ENCODE measurements around the gene VMP1.
"Not testable (repeated sequence)": the region's sequence is repeated elsewhere in the genome, so short reads cannot be mapped to it uniquely, and the experiment has no call there.

The VMP1 gene

DNA sequence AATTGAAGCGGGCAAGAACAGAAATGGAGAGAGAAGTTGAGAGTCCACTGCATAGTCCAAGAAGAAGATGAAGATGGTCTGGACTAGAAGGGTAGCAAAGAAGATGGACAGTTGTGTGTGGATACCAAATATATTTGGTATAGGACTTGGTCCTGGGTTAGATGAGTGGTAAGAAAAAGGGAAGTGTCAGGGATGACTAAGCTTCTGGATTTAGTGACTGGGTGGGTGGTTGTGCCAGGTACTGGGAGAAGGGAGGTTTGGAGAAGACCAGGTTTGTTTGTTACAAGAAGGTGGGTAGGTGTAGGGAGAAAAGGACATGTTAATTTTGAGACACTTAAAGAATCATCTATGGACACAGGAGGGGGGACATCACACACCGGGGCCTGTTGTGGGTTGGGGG is 5.4 kb downstream of the VMP1 start:
- no peak for DNase-seq

DNA sequence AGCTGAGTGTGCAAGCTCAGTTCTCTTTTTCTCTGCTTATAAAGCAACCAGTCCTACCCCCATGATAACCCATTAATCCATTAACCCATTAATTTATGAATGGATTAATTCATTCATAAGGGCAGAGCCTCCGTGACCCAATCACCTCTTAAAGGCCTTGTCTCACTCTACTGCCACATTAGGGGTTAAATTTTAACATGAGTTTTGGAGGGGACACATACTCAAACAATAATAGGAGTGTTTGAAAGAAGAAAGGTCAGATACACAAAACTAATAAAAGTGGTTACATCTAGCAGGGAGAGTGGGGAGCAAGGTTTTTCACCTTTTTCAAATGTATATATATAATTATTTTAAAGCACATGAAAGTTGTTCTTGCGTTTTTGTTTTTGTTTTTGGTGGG is 6.8 kb downstream of the VMP1 start:
- no peak for DNase-seq

DNA sequence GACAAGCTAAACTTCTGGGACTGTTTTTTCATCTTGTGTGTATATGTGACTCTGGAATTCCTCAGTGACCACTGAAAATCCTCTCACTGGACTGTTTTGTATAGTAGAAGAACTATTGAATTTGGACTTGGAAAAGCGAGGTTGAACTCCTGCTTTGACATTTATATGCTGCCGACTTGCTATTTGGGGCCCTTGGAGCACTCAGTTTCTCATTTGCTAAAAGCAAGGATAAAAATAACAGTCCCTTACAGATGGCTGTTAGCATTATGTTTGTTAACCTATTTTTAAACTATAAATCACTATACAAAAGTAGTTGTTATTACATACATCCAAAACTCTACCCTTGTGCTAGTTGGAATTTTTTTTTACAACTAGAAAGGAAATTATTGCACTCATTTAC is 9.0 kb downstream of the VMP1 start:
- DNase-seq: no peak

DNA sequence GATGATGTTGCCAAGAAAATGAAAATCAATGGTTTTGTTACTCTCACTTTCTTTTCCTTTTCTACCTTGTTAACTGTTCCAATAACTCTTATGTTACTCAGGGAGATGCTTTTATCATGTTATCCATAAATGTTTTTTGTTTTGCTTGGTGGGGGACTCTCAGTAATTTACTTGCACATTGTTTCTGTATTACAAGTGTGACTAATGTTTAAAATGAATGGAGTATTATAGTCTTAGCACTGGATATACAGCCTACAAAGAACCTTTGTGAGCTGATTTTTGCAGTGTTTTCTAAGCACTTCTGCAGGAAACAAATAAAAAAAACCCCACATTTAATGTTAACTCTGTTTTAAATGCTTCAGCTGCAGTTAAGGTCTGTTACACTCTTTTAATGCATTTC is 12.1 kb downstream of the VMP1 start:
- no peak for DNase-seq

DNA sequence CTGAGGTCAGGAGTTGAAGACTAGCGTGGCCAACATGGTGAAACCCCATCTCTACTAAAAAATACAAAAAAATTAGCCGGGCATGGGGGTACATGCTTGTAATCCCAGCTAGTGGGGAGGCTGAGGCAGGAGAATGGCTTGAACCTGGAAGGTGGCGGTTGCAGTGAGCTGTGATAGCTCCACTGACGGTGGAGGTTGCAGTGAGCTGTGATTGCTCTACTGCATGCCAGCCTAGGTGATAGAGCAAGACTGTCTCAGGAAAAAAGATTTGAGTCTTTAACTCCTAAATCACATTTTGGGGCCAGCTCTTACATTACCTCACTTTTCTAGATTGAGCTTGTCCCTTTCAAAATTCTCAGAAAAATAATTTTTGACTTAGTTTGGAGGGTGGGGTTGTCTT is 15.2 kb downstream of the VMP1 start:
- DNase-seq: no peak

DNA sequence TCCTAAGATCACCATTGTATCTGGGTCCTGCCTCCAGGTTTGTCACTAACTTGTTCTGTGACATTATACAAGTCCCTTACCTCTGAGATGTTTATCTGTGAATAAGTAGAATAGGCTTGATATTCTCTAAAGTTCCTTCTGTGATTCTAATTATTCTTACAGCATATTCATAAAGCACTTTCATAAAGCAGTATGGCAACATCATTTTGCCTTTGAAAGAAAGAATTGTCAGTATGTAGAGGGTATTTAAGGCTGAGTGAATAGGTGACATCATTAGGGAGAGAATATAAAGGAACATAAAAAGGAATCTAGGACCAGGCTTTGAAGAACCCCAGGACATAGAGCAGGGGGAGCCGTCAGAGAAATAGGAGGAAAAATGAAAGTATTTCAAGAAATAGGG is 15.6 kb downstream of the VMP1 start:
- DNase-seq: no peak

DNA sequence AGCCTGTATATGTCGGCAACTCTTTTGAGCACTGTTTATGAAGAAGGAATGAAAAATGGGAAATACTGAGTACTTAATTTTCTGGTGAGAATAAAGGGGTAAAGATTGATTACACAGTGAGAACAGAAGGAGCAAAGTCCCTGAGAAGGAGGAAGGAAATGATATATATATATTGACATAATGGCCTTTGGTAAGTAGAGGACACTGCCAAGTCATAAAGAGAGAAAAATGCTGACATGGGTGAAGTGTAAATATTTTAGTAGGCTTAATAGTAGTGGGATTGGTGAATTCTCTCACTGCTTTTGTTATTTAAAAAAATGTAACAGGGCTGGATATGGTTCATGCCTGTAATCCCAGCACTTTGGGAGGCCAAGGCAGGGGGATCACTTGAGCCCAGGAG is 16.2 kb downstream of the VMP1 start:
- DNase-seq: no peak

DNA sequence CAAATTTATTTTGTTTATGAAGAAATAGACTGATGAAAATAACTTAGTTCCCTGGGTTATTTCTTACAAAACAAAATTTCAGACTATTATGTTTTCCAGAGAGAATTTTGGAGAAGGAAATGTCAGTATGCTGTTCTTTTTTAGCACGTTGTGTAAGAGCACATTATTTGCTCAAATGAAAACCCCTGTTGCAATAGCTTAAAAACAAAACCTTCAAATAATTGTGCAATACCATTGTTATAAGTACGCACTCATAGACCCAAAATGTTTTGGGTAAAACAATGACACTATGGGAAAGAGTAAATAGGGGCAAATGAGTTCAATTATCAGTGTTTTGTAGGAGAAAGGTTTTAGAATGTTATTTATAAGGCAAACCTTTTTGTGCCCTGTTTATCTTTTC is 18.2 kb downstream of the VMP1 start:
- no peak for DNase-seq

DNA sequence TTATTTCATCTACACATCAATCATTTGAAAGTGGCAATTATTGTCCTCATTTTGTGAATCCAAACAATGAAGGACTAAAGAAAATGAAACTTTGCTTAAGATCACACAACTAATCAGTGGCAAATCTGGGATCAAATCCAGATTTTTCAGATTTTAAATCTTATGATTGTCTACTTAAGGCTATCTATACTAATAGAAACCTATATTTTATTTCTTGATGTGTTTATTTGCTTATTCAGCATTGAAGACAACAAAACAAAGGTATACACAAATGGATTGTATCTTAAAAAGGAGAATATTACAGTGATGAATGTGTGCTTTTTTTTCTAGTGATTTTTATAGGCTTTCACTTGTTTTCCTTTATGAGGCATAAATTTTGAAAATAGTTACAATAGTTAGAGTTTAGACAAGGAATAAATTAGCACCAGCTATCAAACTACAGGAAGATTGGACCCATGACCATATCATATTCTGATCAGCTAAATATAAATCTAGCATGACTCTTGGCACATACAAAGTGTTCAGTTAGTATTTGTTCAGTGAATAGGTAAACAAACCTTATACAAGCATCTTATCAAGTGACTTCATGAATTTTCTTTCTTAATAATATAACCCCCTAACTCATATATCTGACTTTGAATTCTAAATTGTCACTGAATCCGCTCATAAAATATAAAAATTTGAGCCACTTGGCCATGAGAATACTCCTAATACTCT is 20.5 kb downstream of the VMP1 start:
- no peak for DNase-seq

DNA sequence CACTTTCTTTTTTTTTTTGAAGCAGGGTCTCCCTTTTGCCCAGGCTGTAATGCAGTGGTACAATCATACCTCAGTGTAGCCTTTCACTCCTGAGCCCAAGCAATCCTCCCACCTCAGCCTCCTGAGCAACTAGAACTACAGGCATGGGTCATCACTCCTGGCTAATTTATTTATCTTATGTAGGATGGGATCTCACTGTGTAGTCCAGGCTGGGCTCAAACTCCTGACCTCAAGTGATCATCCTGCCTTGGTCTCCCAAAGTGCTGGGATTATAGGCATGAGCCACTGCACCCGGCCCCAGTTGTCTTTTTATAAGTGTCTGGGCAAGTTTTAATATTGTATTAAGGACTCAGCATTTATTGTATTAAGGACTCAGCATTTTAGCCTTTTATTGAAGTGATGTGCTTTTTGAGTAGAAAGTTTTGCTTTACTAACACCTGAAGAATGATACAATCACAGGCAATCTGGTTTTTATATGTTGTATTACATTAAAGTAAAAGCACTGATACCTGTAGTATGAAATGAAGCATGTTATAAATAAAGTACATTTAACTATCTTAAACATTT is 22.9 kb downstream of the VMP1 start:
- no peak for DNase-seq

DNA sequence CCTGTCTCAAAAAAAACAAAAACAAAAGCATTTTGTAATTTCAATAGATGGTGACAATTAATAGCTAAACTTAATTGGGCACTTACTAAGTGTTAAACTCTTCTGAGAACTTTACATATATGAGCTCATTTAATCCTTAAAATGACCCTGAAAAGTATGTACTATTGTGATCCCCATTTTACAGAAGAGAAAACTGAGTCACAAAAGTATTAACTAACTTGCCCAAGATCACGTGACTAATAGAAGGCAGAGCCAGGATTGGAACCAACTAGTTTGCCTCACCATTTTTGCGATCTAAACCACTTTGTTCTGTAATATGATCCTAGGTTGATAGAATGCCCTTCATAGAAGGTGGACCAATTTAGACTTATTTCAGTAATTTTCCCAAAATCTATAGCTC is 26.2 kb downstream of the VMP1 start:
- DNase-seq: no peak

DNA sequence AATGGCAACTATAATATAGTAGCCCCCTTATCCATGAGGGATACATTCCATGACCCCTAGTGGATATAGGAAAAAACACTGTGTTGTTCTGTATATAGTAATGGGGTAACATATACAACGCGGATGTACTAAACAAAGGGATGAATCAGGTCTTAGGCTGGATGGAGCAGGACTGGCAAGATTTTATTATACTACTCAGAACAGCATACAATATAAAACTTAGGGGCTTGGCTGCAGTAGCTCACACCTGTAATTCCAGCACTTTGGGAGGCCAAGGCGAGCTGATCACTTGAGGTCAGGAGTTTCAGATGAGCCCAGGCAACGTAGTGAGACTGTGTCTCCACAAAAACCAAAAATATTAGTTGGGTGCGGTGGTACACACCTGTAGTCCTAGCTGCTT is 26.8 kb downstream of the VMP1 start:
- no peak for DNase-seq

DNA sequence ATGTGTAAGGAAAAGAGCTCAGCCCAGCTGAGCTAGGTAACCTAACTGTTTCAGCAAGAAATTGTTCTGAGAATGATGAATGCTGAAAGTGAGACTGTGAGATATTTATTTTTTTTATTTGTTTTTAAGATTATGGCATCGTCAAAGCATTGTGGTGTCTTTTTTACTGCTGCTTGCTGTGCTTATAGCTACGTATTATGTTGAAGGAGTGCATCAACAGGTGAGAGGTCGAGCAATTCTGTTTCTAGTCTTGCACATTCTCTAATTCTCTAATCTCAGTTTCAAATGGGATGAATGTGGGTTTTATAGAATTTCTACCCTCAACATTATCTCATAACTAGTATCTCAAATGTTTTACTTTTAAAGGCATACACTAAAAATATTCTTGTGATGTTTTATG is 29.9 kb downstream of the VMP1 start:
- no peak for DNase-seq

DNA sequence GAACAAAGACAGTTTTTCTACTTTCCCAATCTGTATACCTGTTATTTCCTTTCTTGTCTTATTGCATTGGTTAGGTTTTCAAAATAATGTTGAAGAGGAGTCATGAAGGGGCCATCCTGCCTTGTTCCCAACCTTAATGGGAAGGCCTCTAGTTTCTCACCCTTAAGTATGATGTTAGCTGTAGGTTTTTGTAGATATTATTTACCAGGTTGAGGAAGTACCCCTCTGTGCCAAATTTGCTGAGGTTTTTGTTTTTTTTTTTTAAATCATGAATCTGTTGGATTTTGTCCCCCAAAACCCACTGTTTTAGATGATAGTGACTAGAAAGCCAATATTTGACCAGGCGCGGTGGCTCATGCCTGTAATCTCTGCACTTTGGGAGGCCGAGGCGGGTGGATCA is 36.4 kb downstream of the VMP1 start:
- DNase-seq: no peak

DNA sequence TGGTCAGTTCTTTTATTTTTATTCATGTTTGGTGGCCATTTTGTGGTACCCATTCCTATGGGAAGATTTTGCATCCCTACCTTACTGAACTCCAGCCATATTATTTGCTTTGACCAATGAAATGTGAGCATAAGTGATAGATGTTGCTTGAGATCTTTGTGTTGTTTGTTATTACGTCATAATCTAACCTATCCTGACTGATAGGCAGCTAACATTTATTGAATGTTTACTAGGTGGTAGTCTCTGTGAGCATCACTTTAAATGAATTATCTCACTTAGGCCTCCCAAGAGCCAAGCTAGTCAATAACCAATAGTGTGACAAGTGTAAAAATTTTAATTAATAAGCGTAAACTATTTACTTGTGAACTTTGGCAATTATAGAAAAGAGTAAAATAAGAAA is 37.6 kb downstream of the VMP1 start:
- DNase-seq: no peak

DNA sequence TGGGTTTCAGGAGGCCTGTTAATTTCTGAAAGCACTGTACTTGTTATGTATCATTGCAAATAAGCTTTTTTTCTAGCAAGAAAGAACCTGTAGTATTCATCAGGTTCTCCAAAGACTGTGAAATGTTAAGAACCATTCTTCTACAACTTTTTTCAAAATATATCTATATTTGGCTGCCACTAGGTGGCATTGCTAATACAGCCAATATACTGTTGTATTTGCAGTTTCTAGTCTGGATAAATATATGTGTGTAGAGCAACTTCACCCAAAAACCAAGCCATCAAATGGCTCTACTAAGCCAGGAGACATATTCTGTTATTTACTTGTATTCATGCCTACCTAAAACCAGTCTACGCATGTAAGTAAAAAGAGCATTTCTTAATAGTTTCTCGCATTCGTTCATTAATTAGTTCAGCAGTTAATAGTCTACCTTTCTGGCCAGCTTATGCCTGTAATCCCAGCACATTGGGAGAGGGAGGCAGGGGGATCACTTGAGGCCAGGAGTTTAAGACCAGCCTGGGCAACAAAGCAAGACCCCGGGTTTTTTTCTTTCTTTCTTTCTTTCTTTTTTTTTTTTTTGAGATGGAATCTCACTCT is 39.5 kb downstream of the VMP1 start:
- no peak for DNase-seq

DNA sequence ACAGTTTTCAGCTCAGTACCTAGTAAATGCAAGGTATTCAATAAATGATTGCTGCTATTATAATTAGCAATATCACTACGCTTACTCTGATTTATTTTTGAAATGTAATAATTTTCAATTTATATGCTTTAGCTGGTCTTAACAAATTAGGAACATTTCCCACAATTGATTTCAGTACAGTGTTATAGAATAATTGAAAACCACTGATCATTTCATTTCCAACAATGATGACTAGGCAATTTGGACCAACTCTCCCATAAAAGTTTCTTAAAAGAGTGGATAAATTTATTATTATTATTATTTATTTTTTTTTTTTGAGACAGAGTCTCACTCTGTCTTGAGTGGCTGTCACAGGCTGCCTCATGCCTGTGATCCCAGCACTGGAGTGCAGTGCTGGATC is 41.1 kb downstream of the VMP1 start:
- DNase-seq: no peak

DNA sequence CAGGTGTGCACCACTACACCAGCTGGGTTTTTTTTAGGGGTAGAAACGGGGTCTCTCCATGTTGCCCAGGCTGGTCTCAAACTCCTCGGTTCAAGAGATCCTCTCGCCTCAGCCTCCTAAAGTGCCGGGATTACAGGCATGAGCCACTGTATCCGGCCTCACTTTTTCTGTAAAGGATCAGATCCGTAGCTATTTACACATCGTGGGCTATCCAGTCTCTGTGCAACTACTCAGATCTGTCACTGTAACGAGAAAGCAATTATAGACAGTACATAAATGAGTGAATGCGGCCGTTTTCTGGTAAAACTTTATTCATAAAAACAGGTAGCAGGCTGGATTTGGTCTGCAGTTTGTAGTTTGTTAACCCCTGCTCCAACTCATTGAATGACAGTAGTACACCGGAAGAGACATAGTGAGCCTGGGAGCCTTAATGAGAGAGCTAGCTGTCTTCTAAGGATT is 44.5 kb downstream of the VMP1 start:
- DNase-seq: no peak

DNA sequence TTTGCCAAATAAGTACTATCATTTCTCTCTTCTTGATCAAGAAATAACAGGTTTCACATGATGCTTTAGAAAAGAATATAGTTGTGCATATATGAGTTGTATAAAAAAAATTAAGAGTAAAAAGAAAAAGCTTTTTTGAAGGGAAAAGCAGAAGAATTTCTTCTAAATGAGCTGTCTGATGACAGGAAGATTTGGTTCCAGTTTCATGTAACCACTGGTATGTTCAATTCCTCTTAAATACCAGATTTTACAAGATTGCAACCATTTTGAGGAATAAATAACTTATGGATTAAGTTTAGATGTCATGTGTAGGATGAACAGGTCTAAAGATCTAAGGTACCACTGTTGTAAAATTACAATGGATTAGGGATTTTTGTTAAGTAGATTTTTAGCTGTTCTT is 45.0 kb downstream of the VMP1 start:
- DNase-seq: no peak

DNA sequence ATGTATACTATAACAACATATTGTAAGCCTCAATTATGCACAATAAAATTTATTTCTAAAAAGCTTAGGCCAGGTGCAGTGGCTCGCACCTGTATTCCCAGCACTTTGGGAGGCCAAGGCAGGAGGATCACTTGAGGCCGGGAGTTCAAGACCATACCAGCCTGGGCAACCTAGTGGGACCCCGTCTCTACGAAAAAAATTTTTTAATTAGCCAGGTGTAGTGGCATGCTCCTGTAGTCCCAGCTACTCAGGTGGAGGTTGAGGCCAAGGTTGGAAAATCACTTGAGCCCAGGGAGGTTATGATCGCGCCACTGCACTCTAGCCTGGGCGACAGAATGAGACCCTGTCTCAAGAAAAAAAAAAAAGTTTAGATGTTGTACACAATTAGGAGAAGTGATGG is 45.5 kb downstream of the VMP1 start:
- DNase-seq: no peak

DNA sequence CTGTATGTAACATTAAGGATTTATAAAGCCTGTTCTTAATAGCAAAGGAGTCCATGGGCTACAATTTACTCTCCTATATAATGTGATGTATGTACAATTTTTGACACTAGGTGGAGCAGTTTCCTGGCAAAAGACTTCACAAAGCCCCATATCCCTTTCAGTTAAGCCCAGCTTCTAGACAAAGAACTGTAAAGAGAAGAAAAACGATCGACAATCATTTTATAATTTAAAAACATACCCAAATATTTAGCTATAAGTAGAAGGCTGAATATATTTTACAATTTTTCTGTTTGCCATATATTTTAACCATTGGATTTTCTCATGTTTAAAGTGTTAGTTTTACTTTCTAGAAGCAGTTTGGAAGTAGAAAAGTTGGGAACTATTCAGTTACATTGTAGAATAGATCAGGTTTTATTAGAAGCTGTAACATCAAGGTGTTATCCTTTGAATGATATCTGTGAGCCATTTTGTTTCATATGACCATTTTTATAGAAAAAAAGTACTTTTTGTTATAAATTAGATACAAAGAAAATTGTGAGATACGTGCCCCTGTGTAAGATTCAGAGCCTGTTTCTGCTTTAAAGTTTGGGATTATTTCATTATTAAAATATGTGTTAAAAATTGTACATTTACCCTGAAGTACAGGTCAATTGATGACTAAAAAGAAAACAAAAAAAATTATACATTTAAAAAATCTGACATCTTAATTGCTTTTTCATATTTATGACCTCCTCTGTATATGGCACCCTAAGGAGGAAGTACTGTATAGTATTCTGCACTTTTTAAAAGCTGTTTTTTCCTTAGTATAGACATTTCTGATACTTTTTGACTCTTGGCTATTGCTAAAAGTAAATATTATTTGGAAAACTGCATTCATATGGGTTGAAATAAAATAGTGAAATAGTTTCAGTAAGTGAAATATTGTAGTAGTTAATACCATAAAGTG is 46.3 kb downstream of the VMP1 start:
- peak; percentile 59 for DNase-seq

DNA sequence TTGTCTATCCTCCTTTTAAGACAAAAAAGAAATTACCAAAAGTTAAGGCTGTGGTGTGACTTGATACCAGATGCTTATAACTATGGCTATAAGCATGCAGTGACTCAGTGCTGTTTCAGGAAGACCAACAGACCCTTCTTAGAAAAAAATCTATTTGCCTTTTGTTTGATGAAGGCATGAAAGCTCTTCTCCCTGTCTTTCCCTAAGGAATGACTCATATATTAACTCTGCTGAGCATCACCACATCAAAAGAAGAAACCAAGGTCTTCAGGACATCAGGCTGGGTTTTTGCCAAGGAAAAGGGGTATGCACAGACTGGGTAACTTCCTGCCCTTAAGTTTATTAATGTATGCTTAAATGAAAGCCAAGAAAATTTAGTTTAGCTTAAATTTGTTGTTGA is 47.1 kb downstream of the VMP1 start:
- DNase-seq: no peak

DNA sequence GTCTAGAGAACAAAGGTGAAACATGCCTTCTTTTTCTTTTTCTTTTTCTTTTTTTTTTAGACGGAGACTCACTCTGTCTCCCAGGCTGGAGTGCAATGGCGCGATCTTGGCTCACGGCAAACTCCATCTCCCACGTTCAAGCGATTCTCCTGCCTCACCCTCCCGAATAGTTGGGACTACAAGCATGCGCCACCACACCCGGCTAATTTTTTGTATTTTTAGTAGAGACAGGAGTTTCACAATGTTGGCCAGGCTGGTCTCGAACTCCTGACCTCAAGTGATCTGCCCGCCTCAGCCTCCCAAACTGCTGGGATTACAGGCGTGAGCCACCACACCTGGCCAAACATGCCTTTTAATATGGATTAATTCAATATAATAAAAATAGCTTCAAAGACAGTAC is 47.6 kb downstream of the VMP1 start:
- not testable (repeated sequence) for DNase-seq

All from retina (tissue), 1 donor.